IPS-NIHi7 (cell line): ENCODE data around the gene NACC2.
"Not testable (repeated sequence)": the region's sequence is repeated elsewhere in the genome, so short reads cannot be mapped to it uniquely, and the experiment has no call there.

Experiments
- DNase-seq: peaks from one replicate; pipeline ENCODE4 v3.0.0; 2012; ENCODE audit warnings: mixed read lengths; ENCODE audit errors: extremely low spot score

The NACC2 gene

GRCh38 chr9:136110082-136111061, 15.3 kb upstream of the NACC2 start:
- DNase-seq = peak; percentile 62

- peak; percentile 77 for DNase-seq
These were observed 14.4 kb upstream of the NACC2 start for GRCh38 chr9:136109351-136110081.

GRCh38 chr9:136108648-136109266, 13.7 kb upstream of the NACC2 start:
- no peak for DNase-seq

GRCh38 chr9:136107953-136108647, 13.0 kb upstream of the NACC2 start:
- no peak for DNase-seq

GRCh38 chr9:136107155-136107952, 12.3 kb upstream of the NACC2 start:
- DNase-seq = no peak

GRCh38 chr9:136105398-136106135, 10.5 kb upstream of the NACC2 start:
- no peak for DNase-seq

GRCh38 chr9:136104916-136105315, 9.8 kb upstream of the NACC2 start:
- DNase-seq = no peak

- no peak for DNase-seq
These were observed 9.4 kb upstream of the NACC2 start for GRCh38 chr9:136104488-136104800.

GRCh38 chr9:136103651-136104487, 8.8 kb upstream of the NACC2 start:
- no peak for DNase-seq

GRCh38 chr9:136101615-136102074, 6.6 kb upstream of the NACC2 start:
- DNase-seq = not testable (repeated sequence)

GRCh38 chr9:136100700-136101614, 5.9 kb upstream of the NACC2 start:
- peak; percentile 85 for DNase-seq

- DNase-seq = no peak
These were observed 4.5 kb upstream of the NACC2 start for GRCh38 chr9:136099542-136099941.

- DNase-seq = no peak
These were observed 3.8 kb upstream of the NACC2 start for GRCh38 chr9:136098844-136099243.

- no peak for DNase-seq
These were observed 3.1 kb upstream of the NACC2 start for GRCh38 chr9:136098210-136098609.

GRCh38 chr9:136096505-136097001, 1.5 kb upstream of the NACC2 start:
- DNase-seq = no peak

- no peak for DNase-seq
These were observed 851 bp downstream of the NACC2 start for GRCh38 chr9:136093995-136094881.
